GM19328 (cell line): Measurements from ENCODE around the gene COL25A1.
"Not testable (repeated sequence)": the region's sequence is repeated elsewhere in the genome, so short reads cannot be mapped to it uniquely, and the experiment has no call there.

Experiments used
- ATAC-seq: cut with Tn5 transposase; IDR thresholded peaks from one replicate; pipeline ENCODE4 v1.9.1; 2021; ENCODE audit warnings: mild to moderate bottlenecking, moderate library complexity; ENCODE audit not compliant: unreplicated experiment

The COL25A1 gene

GRCh38 chr4:109070677-109071076 lies 231.8 kb downstream of the COL25A1 start:
- ATAC-seq: not testable (repeated sequence)

- ATAC-seq: no peak
Observed at GRCh38 chr4:109067508-109068235, 234.8 kb downstream of the COL25A1 start.

DNA sequence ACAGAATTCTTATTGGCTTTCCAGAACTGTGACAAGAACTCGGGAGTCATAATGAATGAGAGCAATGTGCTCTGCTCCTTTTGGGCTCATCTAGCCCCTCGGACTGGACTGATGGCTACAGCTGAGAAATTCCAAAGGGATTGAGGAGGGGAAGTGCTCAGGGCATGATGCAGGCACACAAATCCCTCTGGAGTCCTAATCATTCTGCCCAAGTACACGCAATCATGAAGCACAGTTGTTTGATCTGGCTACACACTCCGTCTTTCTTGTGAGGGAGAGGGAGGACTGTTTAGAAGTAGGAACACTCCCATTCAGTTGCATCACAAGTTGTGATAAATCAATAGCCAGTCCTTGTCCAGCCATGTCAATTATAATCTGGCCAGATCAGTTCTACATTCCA lies 237.5 kb downstream of the COL25A1 start:
- ATAC-seq: no peak

GRCh38 chr4:109053257-109053656 lies 249.2 kb downstream of the COL25A1 start:
- ATAC-seq: no peak

DNA sequence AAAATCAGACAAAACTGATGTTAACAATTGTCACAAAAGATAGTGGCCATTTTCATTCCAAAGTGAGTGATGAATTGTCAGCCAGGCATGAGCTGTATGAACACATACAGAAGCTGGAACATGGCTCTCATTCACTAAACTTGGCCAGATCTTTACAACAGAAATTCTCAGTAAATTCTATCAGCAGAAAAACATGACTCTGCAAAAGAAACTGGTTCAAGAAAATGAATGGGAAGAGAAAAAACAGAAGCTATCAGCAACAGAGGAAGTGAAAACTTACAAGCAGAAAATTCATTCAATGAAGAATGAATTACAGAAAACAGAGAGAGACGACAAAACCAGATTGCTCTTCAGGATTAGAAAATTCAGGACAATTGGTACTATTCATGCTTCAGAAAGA lies 249.6 kb downstream of the COL25A1 start:
- ATAC-seq: no peak

GRCh38 chr4:109051054-109051453 lies 251.4 kb downstream of the COL25A1 start:
- ATAC-seq: no peak

DNA sequence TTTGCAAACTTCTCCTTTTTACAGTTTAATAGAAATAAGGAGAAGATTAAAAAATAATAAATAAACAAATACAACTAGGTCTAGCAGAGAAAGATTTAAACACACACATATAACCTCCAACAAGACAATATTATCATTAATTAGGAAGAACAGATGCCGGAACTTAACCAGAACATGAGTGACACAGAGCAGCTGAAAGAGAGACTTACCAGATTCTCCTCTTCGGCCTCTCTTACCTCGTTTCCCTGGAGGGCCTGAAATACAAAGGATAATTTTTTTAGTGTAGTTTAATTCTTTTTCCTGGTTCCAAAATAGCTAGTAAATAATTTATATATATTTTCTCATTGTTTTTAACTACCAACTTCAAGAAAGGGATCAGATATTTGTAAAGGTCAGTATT lies 252.5 kb downstream of the COL25A1 start:
- ATAC-seq: no peak

- ATAC-seq: no peak
Observed at GRCh38 chr4:109046471-109047201, 255.8 kb downstream of the COL25A1 start.

- no peak for ATAC-seq
Observed at GRCh38 chr4:109044431-109044830, 258.0 kb downstream of the COL25A1 start.

DNA sequence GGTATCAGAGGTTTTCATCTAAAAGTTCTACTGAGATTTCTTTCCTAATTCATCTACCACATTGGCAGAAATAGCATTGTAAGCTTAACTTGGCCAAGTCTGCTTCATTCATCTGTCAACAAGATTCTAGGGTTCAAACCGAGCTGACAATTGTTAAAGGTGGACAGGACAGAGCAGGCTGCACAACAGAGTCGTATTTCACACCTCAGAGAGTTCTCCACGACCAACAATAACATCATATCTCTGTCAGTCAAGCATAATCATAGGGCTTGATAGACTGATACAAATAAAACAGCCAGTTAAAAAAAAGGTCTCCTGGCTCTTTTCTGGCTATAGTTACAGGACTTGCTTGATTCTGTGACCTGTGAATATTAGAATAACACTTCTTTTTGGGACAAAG lies 259.2 kb downstream of the COL25A1 start:
- no peak for ATAC-seq

DNA sequence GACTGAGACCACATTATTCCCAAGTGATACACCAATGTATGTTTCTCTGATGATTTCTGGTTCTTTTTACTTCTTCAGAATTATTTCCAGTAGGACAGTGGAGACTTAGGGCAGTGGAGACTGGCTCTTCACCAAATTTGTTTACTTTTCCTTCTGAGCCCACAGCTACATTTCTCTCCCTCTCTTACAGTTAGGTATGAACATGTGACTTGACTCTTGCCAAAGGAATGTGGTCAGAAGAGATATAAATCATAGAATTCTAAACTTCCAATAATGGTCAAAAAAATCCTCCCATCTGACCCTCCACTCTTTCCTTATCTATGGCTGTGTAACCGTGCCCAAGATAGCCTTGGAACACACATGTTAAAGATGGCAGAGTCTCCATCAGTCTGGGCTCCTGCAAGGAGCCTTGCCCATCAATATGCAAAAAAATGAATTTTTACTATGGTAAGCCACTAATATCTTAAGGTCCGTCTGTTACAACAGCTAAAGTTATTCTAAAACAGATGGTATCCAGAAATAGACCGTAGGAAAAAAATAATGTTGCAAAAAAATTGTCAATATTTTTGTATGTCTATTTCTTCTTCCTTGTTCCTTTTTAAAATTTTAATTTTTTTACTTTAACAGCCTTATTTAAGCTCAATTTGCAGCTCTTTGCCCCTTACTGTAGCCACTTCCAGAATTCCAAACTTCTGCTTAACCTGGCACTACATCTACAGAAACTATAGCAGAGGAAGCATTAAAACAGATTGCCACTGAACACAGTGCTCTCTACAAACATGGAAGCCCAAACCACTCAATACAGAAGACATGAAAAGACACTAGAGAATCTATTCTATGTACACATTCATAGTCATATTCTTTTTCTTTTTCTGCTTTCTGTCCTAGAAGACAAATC lies 260.7 kb downstream of the COL25A1 start:
- no peak for ATAC-seq

DNA sequence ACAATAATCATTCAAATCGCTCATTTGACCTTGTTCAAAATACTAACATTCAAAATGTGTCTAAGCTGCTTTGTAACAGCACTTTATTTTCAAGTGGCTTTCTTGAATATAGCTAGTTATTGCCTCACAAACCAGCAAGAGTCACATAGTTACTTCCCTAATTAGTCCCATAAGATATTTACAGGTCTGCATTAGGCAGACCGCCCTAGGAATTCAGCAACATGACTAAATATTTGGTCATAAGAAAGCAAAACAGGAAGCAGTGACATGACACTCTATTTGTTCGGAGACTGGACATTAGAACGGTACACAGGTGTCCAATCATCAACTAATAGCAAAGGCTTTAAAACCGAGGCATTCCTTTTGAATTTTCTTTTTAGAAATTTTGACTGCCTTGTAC lies 262.0 kb downstream of the COL25A1 start:
- ATAC-seq: no peak

- ATAC-seq: no peak
Observed at GRCh38 chr4:109037026-109037425, 265.4 kb downstream of the COL25A1 start.

DNA sequence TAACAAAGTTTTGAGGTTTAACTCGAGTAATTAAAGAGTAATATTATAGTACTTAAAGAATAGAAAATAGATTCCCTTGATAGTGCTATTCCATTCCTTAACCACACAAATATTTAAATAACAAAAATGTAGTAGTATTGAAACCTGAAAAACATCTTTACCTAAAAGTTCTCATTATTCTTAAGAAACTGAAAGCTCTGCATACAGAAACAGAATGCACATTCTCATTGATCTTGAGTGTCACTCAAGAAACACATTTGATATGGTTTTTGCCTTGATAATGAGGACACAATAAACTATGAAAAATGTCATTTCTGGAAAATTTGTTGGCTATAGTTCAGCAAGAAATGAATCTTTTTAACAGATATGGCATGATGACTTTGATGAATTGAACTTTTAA lies 268.5 kb downstream of the COL25A1 start:
- ATAC-seq: no peak

- no peak for ATAC-seq
Observed at GRCh38 chr4:109032671-109033070, 269.8 kb downstream of the COL25A1 start.

DNA sequence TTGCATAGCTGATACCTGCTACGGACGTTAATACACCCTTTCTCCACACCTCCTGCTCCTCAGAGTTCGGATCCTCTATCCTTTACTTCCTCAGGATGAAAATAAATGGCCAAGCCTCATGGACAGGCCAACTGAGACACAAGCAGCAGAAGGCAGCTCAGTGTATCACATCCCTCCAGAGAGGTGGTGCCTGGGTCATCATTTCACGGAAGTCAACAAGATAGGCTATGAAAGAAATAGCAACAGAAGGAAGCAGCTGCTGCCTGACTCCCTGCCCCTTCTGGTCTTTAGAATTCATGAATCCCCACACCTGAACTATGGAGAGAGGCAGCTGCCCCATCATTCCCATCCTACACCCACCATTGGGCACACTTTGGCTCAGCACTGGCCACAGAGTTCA lies 272.5 kb downstream of the COL25A1 start:
- ATAC-seq: no peak

DNA sequence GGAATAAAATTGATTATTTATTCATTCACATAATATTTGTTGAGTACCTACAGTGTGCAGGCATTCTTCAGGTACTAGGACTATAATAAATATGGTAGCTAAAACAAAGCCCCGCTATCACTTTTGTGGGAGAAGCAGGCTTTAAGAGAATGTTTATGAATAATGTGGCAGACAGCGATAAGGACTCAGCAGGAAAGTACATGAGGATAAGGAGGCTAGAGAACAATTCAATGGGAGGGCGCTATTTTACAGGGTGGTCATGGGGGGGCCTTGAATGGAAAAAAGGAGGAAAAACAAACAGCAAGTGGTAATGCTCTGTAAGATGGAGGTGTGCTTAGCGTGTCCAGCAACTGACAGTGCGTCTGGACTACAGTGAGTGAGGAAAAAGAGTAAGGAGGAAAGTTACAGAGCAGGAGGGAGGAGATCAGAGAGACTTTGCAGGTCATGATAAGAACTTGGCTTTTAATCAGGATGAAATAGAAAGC lies 275.4 kb downstream of the COL25A1 start:
- ATAC-seq: no peak

DNA sequence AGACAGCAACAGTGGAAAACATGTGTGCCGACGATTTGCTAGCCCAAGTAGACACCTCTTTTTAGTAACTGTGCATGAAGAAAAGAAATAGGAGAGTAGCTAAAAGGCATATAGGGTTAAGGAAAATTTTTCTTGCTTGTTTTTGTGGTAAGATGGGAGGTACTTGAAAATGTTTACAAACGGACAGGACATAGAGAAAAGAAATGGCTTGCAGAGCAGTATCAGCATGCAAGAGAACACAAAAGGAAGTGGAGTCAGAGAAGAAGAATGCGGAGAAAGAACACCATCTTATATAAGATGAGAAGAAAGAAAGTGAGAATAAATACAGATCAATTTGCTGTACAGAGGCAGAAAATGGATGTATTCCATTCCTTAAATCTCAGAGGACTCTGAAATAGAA lies 275.9 kb downstream of the COL25A1 start:
- ATAC-seq: no peak

DNA sequence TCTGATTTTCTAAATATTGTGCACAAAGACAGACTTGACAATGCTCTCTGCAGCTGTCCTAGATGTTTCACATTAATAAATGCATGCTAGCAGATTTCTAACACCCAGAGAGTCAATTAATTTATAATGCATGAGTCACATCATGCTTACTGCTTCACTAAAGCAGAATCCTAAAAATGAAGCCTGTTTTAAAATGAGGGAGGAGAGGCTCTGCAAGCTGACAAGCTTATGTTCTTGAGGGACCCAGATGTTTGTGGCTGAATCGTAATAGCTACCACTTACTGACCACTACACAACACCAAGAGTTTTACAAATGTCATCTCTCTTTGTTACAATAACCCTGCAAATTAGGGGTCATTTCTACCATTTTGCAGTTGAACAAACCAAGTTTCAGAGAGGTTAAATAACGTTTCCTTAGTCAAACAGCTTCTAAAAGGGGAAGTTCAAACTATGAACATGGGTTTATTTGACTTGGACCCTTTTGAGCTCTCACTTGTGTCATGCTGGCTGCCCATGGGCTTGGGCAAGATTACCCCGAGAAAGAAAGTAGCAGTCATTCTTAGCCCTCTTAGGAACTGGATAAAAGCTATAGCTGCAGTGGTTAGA lies 276.9 kb downstream of the COL25A1 start:
- ATAC-seq: no peak

DNA sequence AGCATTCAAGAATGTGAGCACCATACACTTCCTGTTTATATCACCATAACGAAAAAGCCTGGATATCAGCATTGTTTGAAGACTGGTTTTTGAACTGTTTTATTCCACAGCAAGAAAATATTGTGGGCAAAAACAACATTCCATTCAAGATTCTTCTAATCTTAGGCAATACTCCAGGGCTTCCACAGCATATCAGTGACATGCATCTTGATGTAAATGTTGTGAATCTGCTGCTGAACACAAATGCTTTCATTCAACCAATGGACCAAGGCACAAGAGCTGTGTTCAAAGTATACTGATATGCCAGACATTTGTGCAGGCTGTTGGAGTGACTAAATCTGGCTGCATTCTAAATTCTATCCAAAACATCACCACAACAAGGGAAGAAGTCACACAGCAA lies 279.5 kb downstream of the COL25A1 start:
- ATAC-seq: no peak

DNA sequence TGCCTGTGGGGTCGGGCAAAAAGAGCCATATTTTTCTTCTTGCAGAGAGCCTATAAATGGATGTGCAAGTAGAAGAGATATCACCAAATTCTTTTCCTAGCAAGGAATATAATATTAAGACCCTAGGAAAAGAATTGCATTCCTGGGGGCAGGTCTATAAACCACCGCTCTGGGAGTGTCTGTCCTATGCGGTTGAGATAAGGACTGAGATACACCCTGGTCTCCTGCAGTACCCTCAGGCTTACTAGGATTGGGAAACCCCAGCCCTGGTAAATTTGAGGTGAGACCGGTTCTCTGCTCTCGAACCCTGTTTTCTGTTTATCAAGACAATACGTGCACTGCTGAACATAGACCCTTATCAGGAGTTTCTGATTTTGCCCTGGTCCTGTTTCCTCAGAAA lies 280.8 kb downstream of the COL25A1 start:
- not testable (repeated sequence) for ATAC-seq
